T-helper 17 cell (primary cell): ENCODE data around the gene TBC1D22A. TPM values are rescaled to one million over a fixed set of nuclear protein-coding genes. Genes with fewer than 3 reads are reported as not detected.
A peak's percentile ranks its signal among the peaks of the same experiment; 100 is the strongest.

Experiments
- ATAC-seq: fragments of 150-1000 bp; cut with Tn5 transposase; 2 replicates; pipeline ENCODE4 v1.10.0; 2021; ENCODE audit warnings: mild to moderate bottlenecking, moderate library complexity
- DNase-seq, 3 donors: peaks; one replicate each; pipeline versions ENCODE4 v3.0.0 to v3.0.0-alpha.2; 2020 to 2021
- H3K9me3 ChIP-seq: one replicate; pipeline ENCODE4 v1.7.0; 2013; ENCODE audit warnings: low read length, mild to moderate bottlenecking; ENCODE audit not compliant: control insufficient read depth, poor library complexity, severe bottlenecking
- H3K27ac Mint-ChIP-seq: one replicate; pipeline ENCODE4 v1.8.0; 2022; ENCODE audit warnings: mild to moderate bottlenecking, moderate library complexity, mixed read lengths
- H3K27me3 Mint-ChIP-seq: one replicate; pipeline ENCODE4 v1.8.0; 2022; ENCODE audit warnings: mixed read lengths
- H3K36me3 Mint-ChIP-seq: one replicate; pipeline ENCODE4 v1.8.0; 2022; ENCODE audit warnings: low read depth, mixed read lengths
- H3K4me1 Mint-ChIP-seq: one replicate; pipeline ENCODE4 v1.8.0; 2022; ENCODE audit warnings: mild to moderate bottlenecking, mixed read lengths
- H3K4me3 Mint-ChIP-seq: one replicate; pipeline ENCODE4 v1.8.0; 2022; ENCODE audit warnings: mild to moderate bottlenecking, moderate library complexity, mixed read lengths
- total RNA-seq, 4 donors: library from RNA in 2 of 4; stranded (reverse) in 2 of 4; gene quantifications; one replicate each; pipeline ENCODE4 v1.2.3 and lab custom pipeline; 2022 to 2026

Gene TBC1D22A
- total RNA-seq, 2 donors from 2014 or later: 42.1 to 43.8 TPM

DNA sequence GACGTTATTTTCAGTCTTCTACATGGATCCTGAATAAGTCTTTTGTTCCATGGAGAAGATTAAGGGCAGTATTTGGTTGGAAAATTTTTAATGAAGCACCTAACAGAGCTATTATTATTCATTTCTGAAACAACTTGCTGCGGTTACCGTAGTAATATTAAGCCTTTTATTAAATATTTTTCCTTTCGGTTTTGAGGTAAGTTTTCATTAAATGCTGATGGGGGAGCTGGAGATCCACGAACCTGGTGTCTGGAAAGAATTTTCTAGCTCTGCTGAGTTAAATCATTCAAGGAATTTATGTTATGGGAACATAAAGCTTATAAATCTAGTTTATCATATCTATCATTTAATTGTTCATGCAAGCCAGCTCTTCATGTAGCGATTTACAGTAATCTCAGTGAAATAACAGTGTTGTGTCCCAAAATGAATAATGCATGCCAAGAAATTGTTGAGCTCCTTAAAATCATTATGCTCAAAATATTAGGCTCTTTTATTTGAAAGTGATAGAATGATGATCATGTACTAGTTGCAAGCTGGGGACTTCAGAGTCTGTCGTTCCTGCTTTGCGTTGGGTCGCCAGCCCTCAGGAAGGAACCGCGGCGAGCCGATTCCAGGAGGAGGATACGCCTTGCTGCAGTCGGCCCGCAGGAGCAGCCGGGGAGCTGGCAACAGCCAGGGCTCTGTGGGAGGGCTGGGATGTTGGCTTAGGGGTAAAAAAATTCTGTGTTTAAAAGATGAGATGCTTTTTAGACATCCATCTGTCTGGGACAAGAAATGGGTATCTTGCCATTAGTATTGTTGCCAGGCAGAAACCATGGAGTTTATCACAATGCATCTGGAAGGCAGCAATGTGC is 83.1 kb downstream of the TBC1D22A start:
- no peaks in the 10 kb centered on the region for H3K9me3 ChIP-seq
- Mint-ChIP-seq H3K36me3 (peaks cover 8% of the 10 kb centered on the region), H3K27ac (peak overlapping the region; percentile 3), H3K27me3 (no peaks in the 10 kb centered on the region), H3K4me1 (peaks cover 52% of the 10 kb centered on the region), H3K4me3 (no peak overlapping the region)
- no peak for DNase-seq
- no peak for ATAC-seq

DNA sequence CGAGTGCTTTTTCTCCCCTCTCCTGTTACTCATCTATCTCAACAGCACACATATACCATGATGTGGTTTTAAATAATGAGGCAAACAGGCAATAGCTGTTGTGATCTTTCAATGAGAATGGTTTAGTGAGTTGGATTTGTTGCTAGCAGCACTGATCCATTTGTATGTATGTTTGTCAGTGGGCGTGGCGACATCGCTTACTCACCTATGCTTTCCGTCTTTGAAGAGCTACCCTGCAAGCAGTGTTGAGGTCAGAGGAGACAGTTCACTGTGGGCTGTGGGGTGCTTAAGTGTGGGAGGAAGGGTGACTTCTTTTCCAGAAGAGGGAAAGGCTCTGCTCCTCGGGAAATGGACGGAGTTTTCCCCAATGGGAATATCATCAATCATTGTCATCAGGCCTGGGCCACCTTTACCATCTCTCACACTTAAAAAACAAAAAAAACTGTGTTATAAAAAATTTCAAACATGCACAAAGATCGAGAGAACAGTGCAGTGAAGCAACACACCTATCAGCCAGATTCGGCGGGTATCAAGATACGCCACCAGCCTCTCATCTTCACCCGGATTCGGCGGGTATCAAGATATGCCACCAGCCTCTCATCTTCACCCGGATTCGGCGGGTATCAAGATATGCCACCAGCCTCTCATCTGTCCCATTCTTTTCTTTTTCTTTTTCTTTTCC is 83.8 kb downstream of the TBC1D22A start:
- Mint-ChIP-seq H3K27me3 (no peaks in the 10 kb centered on the region), H3K4me3 (no peak overlapping the region), H3K36me3 (peaks cover 11% of the 10 kb centered on the region), H3K4me1 (peaks cover 52% of the 10 kb centered on the region), H3K27ac (peak overlapping the region; percentile 3)
- no peak for ATAC-seq
- no peaks in the 10 kb centered on the region for H3K9me3 ChIP-seq
- no peak for DNase-seq

DNA sequence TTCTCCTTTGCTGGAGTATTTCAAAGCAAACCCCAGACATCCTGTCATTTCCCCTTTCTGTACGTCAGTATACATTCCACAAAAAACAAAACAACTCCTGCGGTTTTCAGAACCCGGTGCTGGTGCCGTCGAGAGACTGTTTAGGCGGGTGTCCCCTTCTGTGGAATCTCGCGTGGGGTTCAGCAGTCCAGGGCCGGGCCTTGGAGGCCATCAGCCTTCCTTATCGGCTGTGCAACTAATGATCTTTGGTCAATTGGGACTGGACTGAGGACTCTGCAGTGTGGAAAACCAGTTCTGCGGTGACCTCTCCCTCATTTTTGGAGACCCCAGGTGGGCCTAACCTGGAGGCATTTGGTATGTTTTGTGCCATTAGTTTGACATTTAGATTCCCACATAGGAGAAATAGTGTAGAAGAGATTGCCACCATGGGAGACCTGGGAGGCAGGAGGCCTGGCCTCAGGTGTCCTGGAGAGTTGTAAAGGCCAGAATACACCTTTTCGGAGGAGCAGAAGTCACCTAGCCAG is 84.4 kb downstream of the TBC1D22A start:
- ATAC-seq (no peak), DNase-seq (no peak)
- H3K4me3 Mint-ChIP-seq: no peak overlapping the region
- H3K4me1 Mint-ChIP-seq: peaks cover 51% of the 10 kb centered on the region
- H3K36me3 Mint-ChIP-seq: peaks cover 11% of the 10 kb centered on the region
- H3K27ac Mint-ChIP-seq: peak overlapping the region; percentile 67
- no peaks in the 10 kb centered on the region for H3K27me3 Mint-ChIP-seq
- H3K9me3 ChIP-seq: no peaks in the 10 kb centered on the region

DNA sequence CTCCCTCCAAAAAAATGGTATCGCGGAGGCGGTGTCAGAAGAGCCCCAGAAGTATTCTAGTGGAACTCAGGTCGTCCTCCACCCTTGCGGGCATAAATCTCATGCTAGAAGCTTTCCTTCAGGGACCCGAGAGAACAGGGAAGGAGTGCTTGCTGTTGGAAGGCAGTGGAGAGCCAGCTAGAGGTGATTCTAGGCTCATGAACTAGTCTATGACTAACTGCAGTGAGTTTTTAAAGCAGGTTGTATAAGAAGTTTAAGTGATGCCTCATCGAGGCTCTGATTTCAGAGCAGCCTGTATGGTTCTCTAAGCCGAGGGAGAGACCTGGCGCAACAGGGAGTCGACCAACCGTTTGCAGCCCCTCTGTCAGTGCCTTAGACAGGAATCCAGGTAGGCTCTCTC is 85.7 kb downstream of the TBC1D22A start:
- peak overlapping the region; percentile 67 for H3K27ac Mint-ChIP-seq
- no peak overlapping the region for H3K4me3 Mint-ChIP-seq
- peaks cover 52% of the 10 kb centered on the region for H3K4me1 Mint-ChIP-seq
- no peaks in the 10 kb centered on the region for H3K27me3 Mint-ChIP-seq
- no peaks in the 10 kb centered on the region for H3K9me3 ChIP-seq
- peaks cover 11% of the 10 kb centered on the region for H3K36me3 Mint-ChIP-seq
- ATAC-seq: no peak
- DNase-seq: no peak

DNA sequence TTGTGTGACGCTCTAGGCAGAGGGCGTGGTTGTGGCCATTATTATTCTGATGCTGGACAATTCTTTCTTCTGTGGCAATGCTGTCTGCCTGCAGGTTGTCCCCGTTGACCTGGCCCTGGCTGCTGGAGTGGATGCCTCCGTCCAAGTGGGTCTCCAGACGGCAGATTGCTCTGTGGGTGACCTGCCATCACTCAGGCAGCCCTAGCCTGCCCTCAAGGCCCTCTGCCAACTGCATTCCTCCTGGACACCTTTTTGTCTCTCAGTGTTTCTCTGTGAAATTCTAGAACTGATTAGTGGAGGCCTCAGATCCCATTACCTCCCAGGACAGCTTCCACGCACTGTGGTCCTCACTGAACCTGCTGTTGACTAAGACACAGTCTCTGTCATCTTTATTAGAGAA is 86.7 kb downstream of the TBC1D22A start:
- Mint-ChIP-seq H3K4me1 (peaks cover 50% of the 10 kb centered on the region), H3K27me3 (no peaks in the 10 kb centered on the region), H3K36me3 (peaks cover 13% of the 10 kb centered on the region), H3K4me3 (no peak overlapping the region), H3K27ac (peak overlapping the region; percentile 2)
- ATAC-seq (no peak), DNase-seq (no peak)
- H3K9me3 ChIP-seq: no peaks in the 10 kb centered on the region

DNA sequence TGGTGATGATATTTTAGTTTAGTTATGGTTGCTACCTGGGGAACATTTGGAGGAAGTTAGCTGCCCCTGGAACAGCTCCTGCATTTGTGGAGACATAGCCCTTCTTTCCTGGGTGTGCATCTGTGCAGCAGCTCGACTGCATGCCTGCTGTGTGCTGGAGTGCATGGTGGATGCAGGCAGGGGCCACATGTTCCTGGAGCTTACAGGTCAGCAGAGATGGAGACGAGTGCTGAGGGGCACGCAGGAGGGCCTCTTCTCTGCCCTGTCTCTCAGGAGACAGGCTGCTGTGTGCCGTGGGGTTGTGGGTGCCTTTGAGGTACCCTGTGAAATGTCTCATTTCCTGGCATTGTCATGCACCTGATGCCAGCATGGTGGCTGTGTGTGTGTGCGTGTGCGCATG is 87.5 kb downstream of the TBC1D22A start:
- Mint-ChIP-seq H3K27ac (peak overlapping the region; percentile 2), H3K36me3 (peaks cover 13% of the 10 kb centered on the region), H3K27me3 (no peaks in the 10 kb centered on the region), H3K4me3 (no peak overlapping the region), H3K4me1 (peaks cover 53% of the 10 kb centered on the region)
- no peaks in the 10 kb centered on the region for H3K9me3 ChIP-seq
- ATAC-seq (no peak), DNase-seq (no peak)

DNA sequence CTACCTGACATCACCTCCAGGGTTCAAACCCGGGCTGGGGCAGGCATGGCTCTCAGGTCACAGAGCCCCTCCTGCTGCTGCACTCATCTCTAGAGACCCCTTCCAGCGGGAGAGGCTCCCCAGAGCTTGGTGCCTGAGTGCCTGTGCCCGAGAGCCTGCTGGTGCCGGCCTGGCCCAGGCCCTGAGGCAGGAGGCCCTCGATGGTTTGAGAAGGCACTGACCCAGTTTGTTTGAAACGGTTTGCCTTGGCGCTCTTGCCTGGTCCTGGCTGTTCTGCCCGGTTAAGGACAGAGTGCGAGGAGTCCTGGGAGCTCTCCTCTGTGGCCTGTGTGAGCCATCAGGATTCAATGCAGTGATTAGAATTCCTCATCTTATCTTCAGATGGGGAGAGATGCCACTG is 88.9 kb downstream of the TBC1D22A start:
- peaks cover 13% of the 10 kb centered on the region for H3K36me3 Mint-ChIP-seq

DNA sequence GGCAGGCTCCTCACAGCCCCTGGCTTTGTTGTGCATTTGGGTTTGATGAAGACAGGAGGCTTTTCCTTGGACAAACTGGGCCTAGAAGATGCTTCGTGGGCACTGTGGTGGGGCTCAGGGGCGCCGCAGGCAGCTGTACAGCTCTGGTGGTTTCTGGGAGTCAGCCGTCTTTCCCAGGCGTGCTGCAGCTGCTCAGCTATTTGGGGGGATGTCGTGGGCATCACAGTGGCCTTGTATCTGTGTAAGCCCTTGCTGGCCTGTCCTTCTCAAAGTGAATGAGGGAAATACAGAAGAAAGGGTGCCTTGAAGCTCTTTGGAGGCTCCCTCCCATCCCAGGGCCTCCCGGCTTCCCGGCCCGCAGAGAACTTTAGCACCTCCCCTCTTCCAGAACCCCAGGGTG is 89.5 kb downstream of the TBC1D22A start:
- Mint-ChIP-seq H3K27ac (no peak overlapping the region), H3K4me3 (no peak overlapping the region), H3K36me3 (peaks cover 11% of the 10 kb centered on the region), H3K27me3 (no peaks in the 10 kb centered on the region), H3K4me1 (peaks cover 47% of the 10 kb centered on the region)
- H3K9me3 ChIP-seq: no peaks in the 10 kb centered on the region
- ATAC-seq (no peak), DNase-seq (no peak)

More for the DNA sequence above, 88.9 kb downstream of the TBC1D22A start:
- ATAC-seq: no peak
- no peak overlapping the region for H3K4me3 Mint-ChIP-seq
- no peaks in the 10 kb centered on the region for H3K9me3 ChIP-seq
- H3K4me1 Mint-ChIP-seq: peaks cover 50% of the 10 kb centered on the region
- no peak for DNase-seq
- no peak overlapping the region for H3K27ac Mint-ChIP-seq
- H3K27me3 Mint-ChIP-seq: no peaks in the 10 kb centered on the region

DNA sequence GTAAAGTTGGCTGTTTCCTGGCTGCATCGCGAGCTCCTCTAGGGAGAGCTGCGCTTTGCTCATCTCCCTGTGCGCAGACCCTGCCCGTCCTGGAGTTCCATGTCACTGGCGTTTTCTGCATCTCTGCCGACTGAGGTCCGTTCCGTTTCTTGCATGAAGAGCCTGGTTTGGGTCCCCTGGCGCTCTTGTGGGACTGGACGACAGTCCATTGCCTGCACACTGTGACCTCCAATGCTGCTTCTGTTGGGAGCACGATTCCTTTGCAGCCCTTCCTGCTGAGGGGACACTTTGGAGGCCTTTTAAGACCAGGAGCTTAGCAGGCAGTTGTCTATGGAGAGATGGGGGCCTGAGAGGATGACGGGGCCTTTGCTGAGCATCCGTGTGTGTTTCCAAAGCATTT is 90.3 kb downstream of the TBC1D22A start:
- Mint-ChIP-seq H3K4me1 (peaks cover 42% of the 10 kb centered on the region), H3K27ac (peak overlapping the region; percentile 78), H3K36me3 (peaks cover 11% of the 10 kb centered on the region)

DNA sequence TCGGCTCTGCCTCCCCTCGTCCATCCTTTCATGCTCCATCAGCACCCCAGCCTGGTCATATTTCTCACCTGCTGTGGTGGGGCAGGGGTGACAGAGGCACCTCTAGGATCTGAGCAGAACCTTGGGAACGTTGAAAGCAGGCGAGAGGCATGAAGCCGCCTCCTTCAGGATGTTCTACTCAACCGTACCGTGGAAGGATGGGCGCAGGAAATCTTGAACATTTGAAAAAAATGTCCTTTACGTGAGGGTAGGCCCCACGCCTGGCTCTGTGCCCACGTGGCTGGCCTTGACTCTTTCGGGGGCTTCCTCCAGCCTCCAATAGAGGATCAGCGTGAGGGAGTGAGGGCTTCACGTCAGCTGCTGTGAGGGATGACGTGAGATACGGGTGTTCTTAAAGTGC is 90.7 kb downstream of the TBC1D22A start:
- DNase-seq (no peak), ATAC-seq (no peak)
- Mint-ChIP-seq H3K27ac (peak overlapping the region; percentile 78), H3K27me3 (no peaks in the 10 kb centered on the region), H3K36me3 (peaks cover 11% of the 10 kb centered on the region), H3K4me1 (peaks cover 41% of the 10 kb centered on the region), H3K4me3 (no peak overlapping the region)
- no peaks in the 10 kb centered on the region for H3K9me3 ChIP-seq

More for the DNA sequence above, 90.3 kb downstream of the TBC1D22A start:
- no peaks in the 10 kb centered on the region for H3K9me3 ChIP-seq
- DNase-seq: no peak
- H3K4me3 Mint-ChIP-seq: no peak overlapping the region
- H3K27me3 Mint-ChIP-seq: no peaks in the 10 kb centered on the region
- ATAC-seq: no peak

DNA sequence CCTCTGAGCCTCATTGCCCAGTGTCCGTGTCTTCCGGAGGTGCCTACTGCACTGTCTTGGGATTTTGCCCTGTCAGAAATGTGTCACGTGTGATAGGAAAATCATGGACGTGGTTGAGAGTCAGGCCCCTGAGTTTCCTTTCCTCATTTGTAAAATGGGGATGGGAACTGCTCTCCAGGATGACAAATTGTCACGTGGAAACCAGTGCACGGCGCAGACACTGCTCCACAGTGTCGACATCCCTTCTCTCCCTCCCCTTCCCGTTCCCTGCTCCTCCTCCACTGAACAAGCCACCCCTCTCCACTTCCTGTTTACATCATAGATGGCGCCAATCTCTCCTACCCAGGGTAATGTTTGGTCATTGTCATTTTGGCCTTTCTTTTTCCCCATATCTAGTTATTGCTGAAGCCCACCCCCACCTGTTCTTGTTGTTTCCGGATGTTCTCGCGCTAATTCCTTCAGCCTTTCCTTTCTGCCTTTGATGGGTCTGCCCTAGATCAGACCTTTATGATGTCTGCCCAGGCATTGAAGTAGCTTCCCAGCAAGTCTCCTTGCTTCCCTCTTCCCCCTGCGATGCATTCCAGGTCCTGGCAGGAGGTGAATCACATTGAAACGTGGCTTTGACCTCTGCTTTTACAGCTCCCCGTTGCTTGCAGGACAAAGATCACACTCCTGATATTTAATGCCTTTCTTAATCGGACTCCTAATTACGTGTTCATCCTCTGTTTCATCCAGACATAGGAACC is 91.8 kb downstream of the TBC1D22A start:
- H3K4me1 Mint-ChIP-seq: peaks cover 38% of the 10 kb centered on the region
- no peak overlapping the region for H3K4me3 Mint-ChIP-seq
- H3K27ac Mint-ChIP-seq: no peak overlapping the region
- H3K9me3 ChIP-seq: no peaks in the 10 kb centered on the region
- H3K36me3 Mint-ChIP-seq: peaks cover 11% of the 10 kb centered on the region
- DNase-seq (no peak), ATAC-seq (no peak)
- no peaks in the 10 kb centered on the region for H3K27me3 Mint-ChIP-seq

DNA sequence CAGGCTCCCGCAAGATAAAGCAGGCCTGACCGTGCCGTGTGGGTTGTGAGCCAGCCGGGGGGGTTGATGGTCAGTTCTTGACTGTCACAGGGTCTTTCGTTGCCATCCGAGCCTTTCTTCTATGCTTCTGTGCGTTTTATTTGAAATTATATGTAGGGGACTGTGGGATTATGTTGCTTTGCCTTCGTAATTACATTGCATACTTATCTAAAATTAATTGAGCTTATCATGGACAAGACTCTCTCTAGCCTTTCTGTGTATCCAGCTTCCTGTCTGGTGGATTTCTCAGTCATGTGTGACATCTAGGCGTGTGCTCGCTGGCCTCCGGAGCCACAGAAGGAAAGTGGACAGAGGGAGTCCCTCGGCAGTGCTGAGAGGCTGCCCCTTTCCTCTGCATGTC is 93.2 kb downstream of the TBC1D22A start:
- no peak overlapping the region for H3K27ac Mint-ChIP-seq

DNA sequence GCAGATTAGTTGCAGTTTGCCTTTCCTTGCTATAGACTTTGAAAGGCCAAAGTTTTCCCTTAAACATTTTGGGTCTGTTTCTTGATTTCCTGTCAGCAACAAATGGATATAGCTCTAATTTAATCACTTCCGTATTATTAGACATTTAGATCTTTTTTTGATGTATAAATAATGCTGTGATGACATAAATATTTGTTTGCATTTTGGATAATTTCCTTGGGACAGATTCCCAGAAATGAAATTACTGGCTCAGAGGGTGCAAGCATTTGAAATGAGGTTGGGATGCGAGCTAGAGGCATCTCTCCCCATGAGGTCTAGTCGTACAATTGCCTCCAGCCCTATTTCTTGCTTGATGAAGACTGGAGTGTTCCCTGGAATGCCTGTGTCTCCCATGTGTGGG is 94.2 kb downstream of the TBC1D22A start:
- no peaks in the 10 kb centered on the region for H3K9me3 ChIP-seq
- ATAC-seq: no peak
- peaks cover 4% of the 10 kb centered on the region for H3K36me3 Mint-ChIP-seq
- DNase-seq: no peak
- H3K27me3 Mint-ChIP-seq: no peaks in the 10 kb centered on the region
- no peak overlapping the region for H3K4me3 Mint-ChIP-seq
- H3K27ac Mint-ChIP-seq: no peak overlapping the region
- H3K4me1 Mint-ChIP-seq: peaks cover 30% of the 10 kb centered on the region

More for the DNA sequence above, 93.2 kb downstream of the TBC1D22A start:
- ATAC-seq (no peak), DNase-seq (no peak)
- H3K36me3 Mint-ChIP-seq: peaks cover 7% of the 10 kb centered on the region
- H3K9me3 ChIP-seq: no peaks in the 10 kb centered on the region
- H3K4me3 Mint-ChIP-seq: no peak overlapping the region
- H3K27me3 Mint-ChIP-seq: no peaks in the 10 kb centered on the region
- peaks cover 33% of the 10 kb centered on the region for H3K4me1 Mint-ChIP-seq
